Upper lobe of left lung (tissue), 4 donors: Measurements from ENCODE around the gene TEX13B.

Source experiments
- CTCF ChIP-seq, 6 experiments: fragments of 450-650 bp in 4 of 6; fragments of 200-600 bp in 2 of 6; sonication (generic) in 2 of 6; IDR thresholded peaks; one replicate each; pipeline ENCODE4 v1.5.1; 2016 to 2019; ENCODE audit warnings: antibody characterized with exemption in 6 of 6
- POLR2A ChIP-seq, 4 donors: fragments of 450-650 bp; IDR thresholded peaks; one replicate each; pipeline ENCODE4 v1.5.1; 2016 to 2017; ENCODE audit warnings: antibody characterized with exemption in 4 of 4, mild to moderate bottlenecking in 2 of 4
- POLR2AphosphoS5 ChIP-seq, 2 donors: sonication (generic); formaldehyde crosslinking; IDR thresholded peaks; one replicate each; pipeline ENCODE4 v1.5.1; 2017; ENCODE audit warnings: antibody characterized with exemption in 2 of 2

GRCh38 chrX:107996124-107996523, 14.0 kb upstream of the TEX13B start:
- TF ChIP-seq CTCF (IDR thresholded peaks at IDR 0.05) (no peak), POLR2A (IDR thresholded peaks at IDR 0.05) (no peak), POLR2AphosphoS5 (IDR thresholded peaks at IDR 0.05) (no peak)
